SK-N-SH treated with all-trans-retinoic acid at 6 μM for 48 hours (cell line): ENCODE results near the gene RALGPS1.

Source experiments
- ARNTL ChIP-seq: fragments of 450-650 bp; formaldehyde crosslinking; IDR thresholded peaks from 2 replicates; pipeline ENCODE4 v1.5.0; 2020; ENCODE audit warnings: low read depth, mild to moderate bottlenecking, moderate library complexity, borderline replicate concordance
- CREB5 ChIP-seq: fragments of 250-450 bp; sonication (Bioruptor Pico); IDR thresholded peaks from 2 replicates; pipeline ENCODE4 v1.5.1; 2020; ENCODE audit warnings: low read depth, mild to moderate bottlenecking, moderate library complexity
- ESRRG ChIP-seq: fragments of 250-450 bp; sonication (Bioruptor Pico); IDR thresholded peaks from 2 replicates; pipeline ENCODE4 v1.6.1; 2021; ENCODE audit warnings: mild to moderate bottlenecking
- GLIS3 ChIP-seq: fragments of 250-450 bp; sonication (Bioruptor Pico); IDR thresholded peaks from 2 replicates; pipeline ENCODE4 v1.5.0; 2020; ENCODE audit warnings: mild to moderate bottlenecking, moderate library complexity
- POU6F1 ChIP-seq: fragments of 250-450 bp; sonication (Bioruptor Pico); IDR thresholded peaks from 2 replicates; pipeline ENCODE4 v1.8.0; 2021; ENCODE audit warnings: low read depth, mild to moderate bottlenecking, moderate library complexity, borderline replicate concordance
- PPARA ChIP-seq: fragments of 250-450 bp; sonication (Bioruptor Pico); IDR thresholded peaks from 2 replicates; pipeline ENCODE4 v1.5.0; 2020; ENCODE audit warnings: mild to moderate bottlenecking, borderline replicate concordance
- RARB ChIP-seq: fragments of 250-450 bp; sonication (Bioruptor Pico); IDR thresholded peaks from 2 replicates; pipeline ENCODE4 v1.8.0; 2021; ENCODE audit warnings: mild to moderate bottlenecking, moderate library complexity
- TCF4 ChIP-seq: fragments of 250-450 bp; sonication (Bioruptor Pico); IDR thresholded peaks from 2 replicates; pipeline ENCODE4 v1.8.0; 2021; ENCODE audit warnings: mild to moderate bottlenecking, moderate library complexity, borderline replicate concordance
- TOX ChIP-seq: fragments of 250-450 bp; sonication (Bioruptor Pico); IDR thresholded peaks from 2 replicates; pipeline ENCODE4 v1.8.0; 2021; ENCODE audit warnings: mild to moderate bottlenecking, moderate library complexity, borderline replicate concordance
- ZFP3 ChIP-seq: fragments of 250-450 bp; sonication (Bioruptor Pico); IDR thresholded peaks from 2 replicates; pipeline ENCODE4 v1.5.0; 2020; ENCODE audit warnings: mild to moderate bottlenecking, moderate library complexity
- ZNF8 ChIP-seq: fragments of 450-650 bp; formaldehyde crosslinking; IDR thresholded peaks from 2 replicates; pipeline ENCODE4 v1.5.0; 2020; ENCODE audit warnings: mild to moderate bottlenecking, moderate library complexity

- TF ChIP-seq PPARA (CRISPR knock-in tag) (no peak), GLIS3 (CRISPR knock-in tag) (no peak), RARB (CRISPR knock-in tag) (no peak), ARNTL (CRISPR knock-in tag) (no peak), TCF4 (no peak), ESRRG (no peak), ZNF8 (CRISPR knock-in tag) (no peak), CREB5 (CRISPR knock-in tag) (no peak), POU6F1 (CRISPR knock-in tag) (no peak), TOX (CRISPR knock-in tag) (no peak), ZFP3 (no peak)
These were observed 113.1 kb downstream of the RALGPS1 start for GRCh38 chr9:127027694-127028093.
